Umbilical cord (tissue), 2 donors: ENCODE results near the gene PANX3. TPM values are rescaled to one million over a fixed set of nuclear protein-coding genes. Genes with fewer than 3 reads are reported as not detected.
A peak's percentile ranks its signal among the peaks of the same experiment; 100 is the strongest.

Experiments
- DNase-seq: peaks from one replicate; pipeline ENCODE4 v3.0.0-alpha.2; 2015; ENCODE audit warnings: low spot score
- total RNA-seq: library from RNA; depleted of rRNA; stranded (reverse); fragments of >200 nt; gene quantifications from one replicate; pipeline ENCODE4 v1.2.3, GENCODE V29; 2014; ENCODE audit warnings: low replicate concordance; ENCODE audit not compliant: insufficient read depth

PANX3 gene
- total RNA-seq, 1 donor from 2014 or later, result not detected

DNA sequence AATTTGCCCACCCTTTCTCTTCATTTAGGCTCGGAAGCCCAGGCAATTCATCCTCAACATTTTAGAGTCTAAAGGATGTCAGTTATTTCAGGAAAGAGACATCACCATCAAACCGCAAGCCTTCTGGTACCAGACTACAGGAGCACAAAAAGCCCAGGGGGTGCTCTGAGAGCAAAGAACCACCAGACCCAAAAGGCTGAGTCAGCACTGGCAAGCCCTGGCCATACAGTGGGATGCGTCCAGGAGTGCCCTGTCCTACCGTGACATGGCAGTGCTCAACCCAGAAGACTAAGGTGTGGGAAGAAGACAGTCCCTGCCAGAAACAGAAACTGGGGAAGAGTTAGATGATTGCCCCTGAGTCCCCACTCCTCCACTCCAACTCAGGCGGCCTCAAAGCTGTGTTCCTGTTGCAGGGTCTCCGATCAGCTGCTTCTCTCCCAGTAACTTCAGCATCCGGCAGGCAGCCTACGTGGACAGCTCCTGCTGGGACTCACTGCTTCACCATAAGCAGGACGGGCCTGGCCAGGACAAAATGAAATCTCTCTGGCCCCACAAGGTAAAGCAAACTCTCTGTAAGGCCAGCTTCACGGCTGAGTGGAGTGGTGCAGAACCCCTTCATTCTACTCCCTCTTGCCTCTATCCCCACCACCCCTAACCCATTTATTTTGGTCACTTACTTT, 1.5 kb downstream of the PANX3 start:
- no peak for DNase-seq

DNA sequence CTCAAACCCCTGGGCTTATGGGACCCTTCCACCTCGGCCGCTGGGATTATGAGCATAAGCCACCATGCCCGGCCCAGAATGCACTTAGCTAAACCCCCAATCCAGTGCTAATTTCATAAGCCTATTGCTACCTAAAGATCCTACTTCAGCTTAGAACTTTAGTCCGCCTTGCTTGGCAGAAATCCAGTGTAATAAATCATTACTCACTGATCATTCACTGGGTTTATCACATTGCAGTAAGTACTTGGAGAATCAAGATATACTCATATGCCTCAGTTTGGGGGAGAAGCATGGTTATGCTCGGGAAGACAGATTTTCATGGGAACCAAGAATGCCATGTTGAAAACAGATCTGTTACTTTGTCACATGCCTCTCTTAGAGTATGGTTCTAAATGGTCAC, 7.6 kb downstream of the PANX3 start:
- no peak for DNase-seq

DNA sequence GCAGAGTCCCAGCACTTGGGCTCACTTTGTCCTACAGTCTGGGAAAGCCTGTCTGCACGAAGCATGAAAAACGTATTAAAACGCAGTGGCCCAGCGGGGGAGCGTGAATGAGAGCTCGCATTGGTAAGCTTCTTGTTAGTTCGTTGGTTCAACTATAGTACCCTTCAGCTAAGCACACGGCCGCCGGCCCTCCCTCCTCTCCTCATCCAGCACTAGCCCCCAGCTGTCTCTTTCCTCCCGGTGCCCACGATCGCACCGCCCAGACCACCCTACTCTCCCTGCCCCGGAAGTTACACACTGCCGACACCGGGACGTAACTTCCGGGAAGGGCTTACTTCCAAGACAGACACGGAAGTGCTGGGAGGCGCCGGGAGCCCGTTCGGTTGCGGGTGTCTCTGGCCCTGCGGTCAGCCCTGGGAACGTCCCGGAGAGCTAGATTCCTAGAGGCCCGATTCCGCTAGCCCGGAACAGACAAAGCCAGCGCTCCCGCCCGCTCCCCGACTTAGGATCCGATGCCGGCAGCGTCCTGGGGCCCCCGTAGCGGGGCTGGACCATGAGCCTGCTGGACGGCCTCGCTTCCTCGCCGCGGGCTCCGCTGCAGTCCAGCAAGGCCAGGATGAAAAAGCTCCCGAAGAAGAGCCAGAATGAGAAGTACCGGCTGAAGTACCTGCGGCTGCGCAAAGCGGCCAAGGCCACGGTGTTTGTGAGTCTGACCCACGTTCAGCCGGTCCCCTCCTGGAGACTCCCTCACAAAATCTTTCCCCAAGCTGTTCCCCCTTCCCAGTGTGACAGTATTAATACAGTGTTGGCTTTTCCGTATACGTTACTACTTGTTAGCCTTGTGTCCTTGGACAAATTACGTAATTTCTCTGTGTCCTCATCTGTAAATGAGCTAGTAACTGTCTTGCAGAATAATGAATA, 11.6 kb downstream of the PANX3 start, which contains the start of gene TBRG1:
Gene TBRG1, plus strand, starts transcription at position 334 of the 921 bp plus-strand sequence. Its CDS starts 220 bp downstream, at position 554.
- DNase-seq, result peak; percentile 98

DNA sequence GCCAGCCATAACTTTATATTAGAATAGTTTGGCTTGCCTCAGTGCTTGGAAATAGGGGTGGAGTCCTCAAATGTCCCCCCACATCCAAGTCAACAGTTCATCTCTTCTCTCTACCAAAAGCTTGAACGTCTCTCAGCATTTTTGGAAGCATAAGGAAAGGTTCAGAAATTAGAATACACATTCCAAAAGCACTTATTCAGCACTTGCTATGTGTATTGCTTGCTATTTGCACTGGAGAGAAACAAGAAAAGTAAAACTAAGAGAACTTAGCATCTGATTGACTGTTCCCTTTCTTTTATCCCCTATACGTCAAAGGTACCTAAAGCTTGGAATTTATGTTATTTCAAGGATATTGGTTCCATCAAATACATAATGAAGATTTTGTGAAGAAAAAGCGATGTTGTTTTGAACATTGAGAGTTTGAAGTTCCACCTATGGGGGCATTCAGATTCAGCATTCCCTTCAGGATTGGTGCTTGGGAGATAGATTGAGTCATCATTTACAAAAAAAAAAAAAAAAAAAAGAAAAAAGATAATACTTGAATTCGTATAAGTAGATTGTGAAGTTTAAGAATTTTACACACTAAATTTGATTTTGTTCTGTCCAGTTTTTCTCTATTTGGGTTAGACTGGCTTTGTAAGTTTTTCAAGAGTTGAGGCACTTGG, 12.8 kb downstream of the PANX3 start:
- no peak for DNase-seq

DNA sequence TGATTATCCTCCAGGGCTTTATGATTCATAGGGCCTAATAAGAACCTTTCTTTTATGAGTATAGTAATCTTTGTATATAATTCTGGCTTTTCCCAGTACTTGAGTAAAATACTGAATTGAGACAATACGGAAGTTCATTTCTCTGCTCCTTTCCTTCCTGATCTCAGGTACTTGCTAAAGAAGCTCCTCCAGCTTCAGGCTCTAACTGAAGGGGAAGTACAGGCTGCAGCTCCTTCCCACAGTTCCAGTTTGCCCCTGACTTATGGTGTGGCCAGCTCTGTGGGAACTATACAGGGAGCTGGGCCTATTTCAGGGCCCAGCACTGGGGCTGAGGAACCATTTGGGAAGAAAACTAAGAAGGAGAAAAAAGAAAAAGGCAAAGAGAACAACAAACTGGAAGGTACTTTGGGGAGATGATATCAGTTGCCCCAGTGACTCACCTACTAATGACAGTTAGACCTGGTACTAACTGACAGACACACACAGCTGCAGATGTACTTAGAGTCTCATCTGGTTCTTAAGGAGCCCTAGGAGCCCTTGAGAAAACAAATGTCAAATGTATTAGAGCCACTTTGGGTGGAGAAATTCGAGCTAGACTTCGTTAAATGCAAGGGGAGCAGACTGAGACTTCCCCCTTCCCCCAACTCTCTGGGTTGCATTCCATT, 14.4 kb downstream of the PANX3 start:
- DNase-seq, result no peak

DNA sequence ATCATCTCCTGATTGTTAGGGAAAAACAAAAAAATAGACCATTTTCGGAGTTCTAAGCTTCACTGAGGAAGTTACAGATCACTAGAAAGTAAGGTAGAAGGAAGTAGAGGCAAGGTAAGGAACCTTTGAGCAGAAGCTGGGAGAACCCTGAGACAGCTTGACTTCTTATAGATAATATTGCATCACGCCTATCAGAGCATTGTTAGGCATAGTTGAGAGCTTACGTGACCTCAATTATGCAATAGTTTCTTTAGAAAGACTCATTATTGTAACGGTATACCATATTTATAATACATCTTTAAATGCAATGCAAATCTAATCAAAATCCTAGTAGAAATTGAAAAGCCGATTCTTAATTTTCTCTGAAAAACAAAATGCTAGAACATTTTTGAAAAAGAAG, 16.3 kb downstream of the PANX3 start:
- no peak for DNase-seq

DNA sequence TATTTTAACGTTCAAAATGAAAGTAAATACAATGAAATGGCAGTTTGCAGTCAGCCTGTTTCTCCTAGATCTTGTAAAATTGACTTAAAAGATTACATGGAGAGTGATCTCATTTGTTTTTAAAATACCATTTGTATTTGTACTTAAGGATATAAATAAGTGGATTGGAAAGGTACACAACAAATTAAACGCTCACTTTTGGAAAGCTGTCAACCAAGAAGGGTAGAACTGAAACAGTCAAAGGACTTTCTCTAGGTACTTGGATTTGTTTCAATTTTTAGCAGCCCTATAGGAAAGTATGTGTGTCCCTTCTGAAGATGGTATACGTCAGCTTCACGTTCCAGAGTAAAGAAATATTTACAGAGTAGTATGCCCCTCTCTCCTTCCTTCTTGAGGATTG, 18.7 kb downstream of the PANX3 start:
- DNase-seq, result no peak

DNA sequence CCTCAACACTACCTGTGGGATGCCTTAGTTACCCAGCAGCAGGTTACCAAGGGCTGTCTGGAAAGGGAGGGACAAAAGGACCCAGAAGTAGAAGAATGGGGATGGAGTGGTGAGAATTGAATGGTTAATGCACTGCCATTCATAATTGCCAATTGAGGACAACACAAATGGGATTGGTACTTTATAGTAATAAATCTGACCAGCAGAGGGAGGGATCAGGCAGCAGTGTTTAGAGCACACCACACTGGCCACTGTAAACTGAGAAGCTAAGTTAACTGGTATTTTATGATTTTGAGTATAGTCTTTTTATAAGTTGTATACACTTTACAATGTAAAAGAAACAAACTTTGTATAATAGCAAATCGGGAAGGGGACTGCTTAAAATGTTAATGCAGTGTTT, 22.1 kb downstream of the PANX3 start:
- DNase-seq, result no peak

DNA sequence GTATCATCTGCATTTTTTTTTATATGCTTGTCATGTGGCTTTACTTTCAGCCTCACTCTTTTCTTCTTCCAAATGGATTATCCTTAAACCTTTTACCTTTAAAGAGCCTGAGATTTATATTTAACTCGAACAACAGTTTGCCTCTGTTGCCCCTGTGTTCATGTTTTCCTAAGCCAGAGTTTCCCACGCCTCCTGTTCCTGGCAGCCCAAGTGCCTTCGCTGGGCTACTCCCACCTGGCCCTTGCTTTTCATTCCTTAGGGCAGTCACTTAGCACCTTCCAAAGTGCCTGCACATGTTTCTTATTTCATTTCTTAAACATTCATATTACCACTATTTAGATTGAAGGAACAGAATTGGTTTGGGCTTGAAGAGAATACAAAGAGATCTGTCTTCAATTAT, 24.7 kb downstream of the PANX3 start:
- no peak for DNase-seq

DNA sequence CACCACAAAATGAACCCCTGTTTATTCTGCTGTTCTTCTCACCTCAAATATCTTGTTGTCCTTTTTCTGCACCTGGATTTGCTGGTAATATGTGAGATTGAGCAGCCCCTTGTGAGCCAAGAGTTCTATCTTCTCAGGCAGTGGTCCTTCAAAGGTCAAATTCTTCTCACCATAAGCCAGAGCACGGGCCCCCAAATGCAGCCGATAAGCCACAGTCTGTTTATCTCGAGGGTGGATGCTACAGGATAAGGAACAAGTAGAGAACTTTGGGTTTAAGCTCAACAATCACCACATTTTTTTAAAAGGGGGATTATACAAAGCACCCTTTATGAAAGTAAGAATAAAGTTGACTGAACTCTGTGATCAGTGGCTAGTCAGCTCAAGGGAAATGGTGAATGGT, 27.3 kb downstream of the PANX3 start:
- no peak for DNase-seq

DNA sequence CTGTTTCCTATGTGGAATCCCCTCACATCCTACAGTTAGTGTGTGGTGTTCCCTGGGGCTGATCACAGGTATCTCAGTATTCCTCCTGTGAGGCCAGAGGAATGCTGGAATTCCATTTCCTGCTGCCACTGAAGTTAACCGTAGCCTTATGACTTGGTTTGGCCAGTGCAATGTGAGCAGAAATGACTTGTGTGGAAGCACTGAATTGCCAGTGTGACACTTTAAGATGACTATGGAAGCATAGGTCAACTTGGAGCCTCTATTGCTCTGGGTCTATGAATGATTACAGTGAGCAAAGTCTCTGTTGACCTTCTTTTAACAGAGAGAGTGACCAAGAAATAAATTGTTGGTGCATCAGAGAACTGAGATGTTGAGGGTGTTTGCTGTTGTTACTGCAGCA, 28.0 kb downstream of the PANX3 start:
- DNase-seq, result no peak

DNA sequence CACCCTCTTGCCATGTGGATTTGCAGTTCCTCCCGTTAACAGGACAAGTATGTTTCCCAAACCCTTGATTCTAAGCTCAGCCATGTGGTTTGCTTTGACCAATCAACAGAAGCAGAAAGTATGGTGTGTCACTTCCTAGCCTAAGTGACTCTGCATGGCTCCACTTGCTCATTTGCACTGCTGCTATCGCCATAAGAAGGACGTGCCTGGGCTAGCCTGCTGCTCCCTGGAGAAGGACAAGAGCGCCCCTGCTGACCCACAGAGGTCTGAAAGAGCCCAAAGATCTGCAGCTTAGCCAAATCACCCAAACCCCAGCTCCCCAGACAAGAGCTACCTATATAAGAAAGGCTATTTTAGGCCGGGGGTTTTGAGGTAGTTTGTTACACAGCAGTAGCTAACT, 29.4 kb downstream of the PANX3 start:
- no peak for DNase-seq

DNA sequence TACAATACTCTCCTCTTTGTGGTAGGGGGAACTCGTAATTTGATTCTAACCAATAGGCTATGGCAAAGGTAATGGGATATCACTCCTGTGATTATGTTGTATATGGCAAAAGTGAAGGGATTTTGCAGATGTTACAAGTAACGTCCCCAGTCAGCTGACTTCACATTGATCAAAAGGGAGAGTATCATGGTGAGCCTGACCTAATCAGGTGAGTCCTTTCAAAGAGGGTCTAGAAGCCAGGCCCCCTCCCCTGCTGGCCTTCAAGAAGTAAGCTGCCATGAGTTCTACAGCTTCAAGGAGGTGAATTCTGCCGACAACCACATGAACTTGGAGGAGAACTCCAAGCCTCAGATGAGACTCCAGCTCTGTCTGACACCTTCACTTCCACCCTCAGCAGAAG, 31.4 kb downstream of the PANX3 start:
- DNase-seq, result no peak

DNA sequence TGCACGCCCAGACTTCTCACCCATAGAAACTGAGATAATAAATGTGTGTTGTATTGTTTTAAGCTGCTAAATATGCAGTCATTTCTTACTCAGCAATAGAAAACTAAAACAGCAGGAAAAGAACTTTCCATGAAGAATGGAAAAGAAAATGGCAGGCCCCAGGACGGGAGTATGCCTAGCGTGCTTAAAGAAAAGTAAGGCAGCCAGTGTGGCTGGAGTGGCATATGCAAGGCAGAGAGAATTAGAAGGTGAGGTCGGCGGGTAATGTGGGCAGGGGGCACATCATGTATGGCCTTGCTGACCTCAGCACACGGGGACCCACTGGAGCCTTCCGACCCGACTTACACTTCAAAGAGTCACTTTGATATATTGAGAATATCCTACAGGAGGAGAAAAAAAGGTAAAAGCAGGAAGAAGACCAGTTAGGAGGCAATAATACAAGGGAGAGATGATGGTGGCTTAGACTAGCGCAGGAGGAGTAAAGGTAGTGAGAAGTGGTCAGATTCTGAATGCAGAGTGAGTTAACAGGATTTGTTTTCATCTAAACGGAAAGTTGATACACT, 31.9 kb downstream of the PANX3 start:
- no peak for DNase-seq

DNA sequence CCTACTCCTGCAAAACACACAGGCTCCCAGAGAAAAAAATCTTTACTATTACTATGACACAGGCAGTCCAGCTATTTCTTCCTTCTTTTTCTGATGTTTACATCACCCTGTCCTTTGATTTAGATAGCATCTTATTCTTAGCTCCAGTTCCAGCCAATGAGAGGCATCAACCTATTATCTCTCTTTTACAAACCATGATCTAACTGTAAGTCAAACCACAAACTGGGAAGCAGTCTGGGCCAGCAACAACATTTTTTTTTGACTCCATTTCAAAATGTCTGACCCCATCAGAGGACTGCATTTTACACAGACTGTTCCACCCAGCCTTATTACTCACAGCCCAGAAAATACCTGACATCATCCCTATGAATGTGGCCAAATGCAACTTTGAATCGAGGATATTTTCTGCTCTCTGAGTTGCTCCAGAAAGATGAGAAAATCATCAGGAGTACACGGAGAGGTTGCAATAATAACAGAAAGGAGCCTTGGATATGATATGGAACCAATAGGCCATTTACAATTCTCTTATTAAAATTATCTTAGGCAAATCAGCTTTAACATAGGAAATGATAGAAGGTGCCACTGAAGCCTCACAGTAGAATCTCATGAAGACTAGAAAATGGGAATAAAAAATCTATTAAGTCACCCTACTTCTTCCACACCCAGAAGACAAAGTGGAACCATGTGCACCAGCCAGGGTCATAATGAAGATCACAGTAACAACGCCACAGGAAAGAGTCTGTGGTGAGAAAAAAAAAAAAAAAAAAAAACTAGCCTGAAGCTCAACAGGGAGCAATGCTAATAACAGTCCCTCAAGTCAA, 32.6 kb downstream of the PANX3 start:
- DNase-seq, result peak; percentile 74

DNA sequence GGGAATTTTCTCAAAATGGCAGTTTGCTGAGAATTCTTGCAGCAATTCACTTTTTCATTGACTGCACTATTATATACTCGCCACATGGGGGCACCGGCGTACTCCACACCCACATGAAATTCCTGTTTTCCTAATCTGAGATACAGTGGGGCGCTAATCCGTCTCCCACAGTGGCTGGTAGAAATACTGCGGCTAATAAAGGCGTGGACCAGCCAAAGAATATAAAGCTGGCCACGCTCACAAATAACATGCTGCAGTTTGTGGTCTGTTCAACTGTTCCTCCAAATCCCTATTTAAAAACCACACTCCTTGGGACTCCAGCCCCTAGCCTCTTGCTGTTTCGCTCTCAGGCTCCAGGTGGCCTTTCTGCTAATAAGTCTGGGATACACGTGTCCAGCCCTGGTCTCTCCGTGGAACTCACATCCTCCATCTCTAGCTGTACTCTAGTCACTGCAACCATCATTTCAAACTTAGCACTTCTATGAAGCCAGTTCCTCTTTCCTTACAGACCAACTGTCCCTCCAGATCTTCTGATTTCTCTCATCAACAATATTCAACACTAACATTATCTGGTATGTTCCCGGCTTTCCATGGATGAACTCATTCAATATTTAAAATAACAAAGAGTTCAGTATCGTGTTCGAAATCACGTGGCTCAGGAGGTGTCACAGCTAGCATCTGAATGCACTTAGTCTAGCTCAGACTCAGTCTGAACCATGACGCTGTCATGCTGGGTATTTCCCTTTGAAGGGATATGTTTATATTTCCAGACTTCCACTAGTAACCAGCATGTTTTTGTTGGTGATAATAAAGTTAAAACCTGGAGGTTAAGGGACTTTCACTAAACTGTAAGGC, 33.4 kb downstream of the PANX3 start:
- peak; percentile 55 for DNase-seq

DNA sequence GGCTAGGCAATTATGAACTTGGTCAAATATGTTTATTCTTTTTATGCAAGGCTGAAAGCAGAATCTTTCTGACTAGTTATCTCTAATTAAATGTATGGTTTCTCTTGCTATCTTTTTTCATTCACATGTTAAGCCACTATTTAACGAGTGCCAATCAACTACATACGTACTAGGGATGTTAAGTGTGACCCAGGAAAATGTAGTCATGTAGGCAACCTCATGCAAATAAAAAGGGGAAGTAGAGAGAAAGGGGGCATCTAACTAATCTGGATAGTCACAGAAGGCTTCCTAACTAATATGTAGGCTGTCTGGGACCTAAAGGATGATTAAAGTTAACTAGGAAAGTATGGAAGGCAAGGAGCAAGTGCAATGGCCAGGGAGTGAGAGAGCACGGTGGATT, 34.9 kb downstream of the PANX3 start:
- no peak for DNase-seq

DNA sequence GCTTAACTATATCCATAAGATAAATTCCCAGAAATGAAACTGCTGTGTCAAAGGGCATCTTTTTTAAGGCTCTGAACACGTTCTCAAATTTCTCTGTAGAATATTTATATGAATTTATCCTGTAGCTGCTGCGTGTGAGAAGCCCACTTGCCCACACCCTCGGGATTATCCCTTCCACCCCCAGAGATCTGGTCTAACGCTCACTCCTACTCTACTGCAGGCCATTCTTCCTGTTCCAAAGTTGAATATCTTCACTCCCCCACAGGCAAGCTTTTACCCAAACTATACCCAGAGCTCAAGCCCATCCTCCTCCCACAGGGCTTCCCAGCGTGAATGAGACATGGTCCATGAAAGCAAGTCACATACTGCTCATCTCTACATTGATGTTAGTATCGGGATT, 37.4 kb downstream of the PANX3 start:
- DNase-seq, result no peak

DNA sequence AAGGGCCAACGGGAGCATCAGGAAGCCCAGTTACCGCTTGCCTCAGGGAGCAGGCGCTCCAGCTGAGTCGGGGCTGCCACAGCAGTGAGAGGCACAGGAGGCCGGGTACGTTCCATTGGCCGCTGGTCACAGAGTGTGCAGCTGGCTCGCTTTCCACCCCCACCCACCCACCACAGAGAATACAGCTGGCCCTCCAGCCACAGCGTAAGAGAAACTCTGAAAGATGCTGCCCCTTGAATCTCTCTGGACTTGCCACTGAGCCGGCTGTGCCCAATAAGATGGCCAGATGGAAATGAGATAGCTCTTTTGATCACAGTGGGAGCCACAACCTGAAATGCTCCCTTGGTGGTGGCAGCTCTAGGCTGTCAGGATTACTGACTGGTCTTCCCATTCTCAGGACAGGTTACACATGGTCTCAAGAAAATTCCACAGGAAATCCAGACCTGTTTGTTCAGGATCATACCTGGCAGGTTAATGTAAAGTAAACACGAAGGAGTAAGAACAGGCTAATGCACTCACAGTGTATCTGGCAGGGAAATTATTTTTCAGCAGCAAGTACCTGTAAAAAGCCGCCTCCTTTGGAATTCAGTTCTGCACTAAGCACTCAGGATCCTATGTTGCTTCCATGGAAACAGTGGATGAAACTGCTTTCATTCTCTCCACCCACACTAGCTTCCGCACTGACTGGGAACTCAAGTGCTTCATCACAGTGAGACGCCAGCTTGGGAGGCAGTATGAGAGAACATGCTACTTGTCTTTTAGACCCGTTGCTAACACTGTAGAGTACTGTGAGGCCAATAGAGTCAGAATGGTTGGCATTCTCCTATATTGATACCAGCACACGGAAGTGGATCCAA, 45.8 kb downstream of the PANX3 start:
- DNase-seq, result peak; percentile 21
